NCI-H510A (cell line): ENCODE results near the gene RFFL.

Experiments
- DNase-seq: peaks from one replicate; lab custom pipeline; 2025; lab: John Stamatoyannopoulos, UW

RFFL gene

GRCh38 chr17:35080536-35080935 is 17.0 kb upstream of the RFFL start:
- no peak for DNase-seq

DNA sequence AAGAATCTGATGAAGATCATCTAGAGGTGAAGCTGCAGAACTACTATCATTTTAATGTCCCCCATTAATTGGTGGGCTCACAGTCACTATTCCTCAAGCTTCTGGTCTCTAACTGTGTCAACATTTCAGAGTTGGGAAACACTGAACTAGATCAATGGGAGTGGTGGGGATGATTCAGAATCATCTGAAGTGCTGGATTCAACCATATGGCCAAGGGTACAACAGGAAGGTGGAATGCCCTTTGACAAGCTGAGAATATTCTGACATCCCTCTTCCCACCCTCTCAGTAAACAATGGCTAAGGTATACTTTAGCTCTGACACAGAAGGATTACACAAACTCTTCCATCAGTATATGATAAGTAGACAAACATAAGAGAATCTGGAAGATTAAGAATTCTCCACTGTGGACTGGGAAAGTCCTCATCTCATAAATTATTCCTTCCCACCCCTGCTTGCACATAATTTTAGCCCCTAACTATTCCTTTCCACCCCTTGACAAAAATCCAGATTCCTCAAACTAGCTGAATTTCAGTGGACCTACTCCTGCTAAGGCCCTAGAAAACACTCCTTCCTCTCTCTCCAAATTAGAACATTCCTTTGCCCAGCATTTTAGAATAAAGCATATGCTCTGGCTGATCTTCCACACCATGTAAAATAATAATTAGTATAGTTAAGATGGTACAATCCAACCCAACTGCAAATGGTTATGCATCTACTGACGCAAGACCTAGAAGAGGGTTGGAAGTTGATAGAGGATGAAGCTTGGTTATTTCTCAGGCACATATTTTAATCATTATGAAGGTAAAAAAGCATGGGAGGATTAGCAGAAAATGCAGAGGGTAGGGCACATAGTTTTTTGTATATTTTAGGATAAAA is 16.3 kb upstream of the RFFL start:
- no peak for DNase-seq

- no peak for DNase-seq
Observed at GRCh38 chr17:35076874-35077273, 13.4 kb upstream of the RFFL start.

GRCh38 chr17:35074711-35075707 is 11.5 kb upstream of the RFFL start:
- no peak for DNase-seq

GRCh38 chr17:35073991-35074627 is 10.6 kb upstream of the RFFL start:
- DNase-seq: no peak

DNA sequence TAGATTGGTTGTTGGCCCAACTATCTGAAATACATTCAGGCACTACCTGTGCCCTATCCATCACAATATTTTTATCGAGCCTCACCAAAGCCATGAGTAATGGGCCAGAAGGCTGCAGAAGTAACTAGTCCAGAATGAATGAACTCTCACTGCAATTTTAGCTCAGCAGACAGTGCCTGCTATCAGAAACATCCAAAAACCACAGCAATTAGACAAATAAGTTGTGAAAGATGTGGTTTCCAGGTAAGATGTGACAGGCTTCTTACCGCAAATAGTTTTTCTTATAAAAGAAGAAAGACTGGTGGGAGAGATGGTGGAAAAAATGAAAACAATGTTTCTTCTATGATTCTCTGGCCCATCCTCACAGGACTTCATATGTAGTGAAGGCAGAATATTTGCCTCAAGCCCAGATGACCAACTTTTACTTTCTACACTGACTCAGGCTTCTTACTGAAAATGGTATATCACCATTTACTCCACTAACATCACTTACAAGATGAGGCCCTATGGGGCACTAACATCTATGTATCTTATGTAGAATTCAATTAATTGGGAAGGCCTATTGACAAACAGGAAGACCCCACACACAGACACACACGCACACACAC is 9.8 kb upstream of the RFFL start:
- no peak for DNase-seq

DNA sequence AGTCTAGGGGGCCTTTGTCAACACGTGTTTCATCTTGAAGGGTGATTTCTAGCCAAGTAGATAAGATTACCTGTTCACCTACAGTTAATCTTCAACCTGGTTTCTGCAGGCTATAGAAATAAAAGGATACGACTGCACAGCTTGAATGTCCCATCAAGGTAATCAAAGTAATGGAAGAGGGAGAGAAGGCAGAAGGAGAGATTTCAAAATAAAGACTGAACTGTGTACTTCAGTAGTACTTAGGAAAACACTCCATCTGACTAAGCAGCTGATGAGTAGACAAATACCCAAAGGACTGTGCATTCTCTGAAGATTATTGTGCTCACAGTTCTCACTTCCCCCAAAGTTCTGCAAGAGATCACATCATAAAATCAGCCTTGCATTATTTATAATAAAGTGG is 5.8 kb upstream of the RFFL start:
- DNase-seq: no peak

DNA sequence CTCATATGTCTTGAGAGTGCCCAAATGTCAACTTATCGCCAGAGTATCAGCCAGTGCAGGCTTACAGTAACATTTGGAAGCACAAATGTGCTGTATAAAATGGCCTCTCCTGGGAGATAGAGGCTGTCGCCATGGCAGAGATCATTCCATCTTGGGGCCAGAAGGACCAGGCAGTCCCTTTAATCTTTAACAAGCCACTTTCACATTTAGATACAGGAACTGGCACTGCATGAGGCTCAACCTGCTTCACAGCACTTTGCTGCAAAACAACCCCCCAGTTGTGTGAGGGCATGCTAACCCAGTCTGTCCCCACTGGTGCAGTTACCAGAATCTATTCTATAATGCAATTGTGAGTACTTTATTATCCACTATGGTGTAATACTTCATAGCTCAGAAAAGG is 4.7 kb upstream of the RFFL start:
- DNase-seq: no peak

DNA sequence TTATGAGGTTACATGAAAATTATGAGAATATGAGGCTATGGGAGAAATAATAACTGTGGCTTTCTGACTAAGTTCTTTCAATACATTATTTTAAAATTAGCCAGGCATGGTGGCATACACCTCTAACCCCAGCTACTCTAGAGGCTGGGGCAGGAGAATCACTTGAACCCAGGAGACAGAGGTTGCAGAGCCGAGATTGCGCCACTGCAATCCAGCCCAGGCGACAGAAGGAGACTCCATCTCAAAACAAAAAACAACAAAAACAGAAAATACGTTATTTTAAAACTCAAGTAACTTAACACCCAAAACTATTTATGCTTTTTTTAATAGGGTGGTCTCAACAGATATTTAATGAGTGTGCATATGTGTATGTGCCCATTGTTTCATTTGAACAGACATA is 2.4 kb upstream of the RFFL start:
- no peak for DNase-seq

DNA sequence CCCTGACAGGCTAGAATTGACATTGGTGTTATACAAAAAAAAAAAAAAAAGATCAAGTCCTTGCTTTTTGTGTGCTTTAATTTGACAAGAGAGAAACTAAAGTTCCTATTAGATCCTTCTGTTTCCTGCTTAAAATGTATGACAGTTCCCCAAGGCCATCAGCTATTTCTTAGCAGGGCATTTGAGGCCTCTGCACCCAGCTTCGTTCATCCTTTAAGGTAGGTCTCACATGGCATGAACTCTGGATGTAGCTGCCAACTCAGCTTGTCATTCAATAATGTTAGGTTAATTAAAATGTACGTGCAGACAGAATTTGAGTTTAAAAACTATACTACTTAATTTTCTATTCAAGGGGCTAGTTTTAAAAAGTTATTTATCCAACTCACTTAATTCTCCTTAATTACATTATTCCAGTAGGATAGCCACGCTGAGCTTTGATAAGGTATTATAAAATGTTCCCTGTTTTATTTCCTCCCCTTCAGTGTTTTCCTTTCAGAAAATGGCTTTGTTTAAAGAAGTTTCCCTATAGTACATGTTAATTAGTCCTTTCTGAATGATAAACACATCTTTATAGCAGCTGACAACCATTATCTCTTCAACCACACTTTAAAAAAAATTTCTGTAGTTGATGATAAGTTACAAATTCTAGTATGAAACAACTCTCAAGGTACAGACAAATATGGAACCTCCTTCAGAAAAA is 1.2 kb upstream of the RFFL start:
- DNase-seq: no peak

- no peak for DNase-seq
Observed at GRCh38 chr17:35062308-35062707, 1.2 kb downstream of the RFFL start.

- no peak for DNase-seq
Observed at GRCh38 chr17:35057332-35057915, 6.1 kb downstream of the RFFL start.

- DNase-seq: no peak
Observed at GRCh38 chr17:35056013-35056412, 7.5 kb downstream of the RFFL start.

DNA sequence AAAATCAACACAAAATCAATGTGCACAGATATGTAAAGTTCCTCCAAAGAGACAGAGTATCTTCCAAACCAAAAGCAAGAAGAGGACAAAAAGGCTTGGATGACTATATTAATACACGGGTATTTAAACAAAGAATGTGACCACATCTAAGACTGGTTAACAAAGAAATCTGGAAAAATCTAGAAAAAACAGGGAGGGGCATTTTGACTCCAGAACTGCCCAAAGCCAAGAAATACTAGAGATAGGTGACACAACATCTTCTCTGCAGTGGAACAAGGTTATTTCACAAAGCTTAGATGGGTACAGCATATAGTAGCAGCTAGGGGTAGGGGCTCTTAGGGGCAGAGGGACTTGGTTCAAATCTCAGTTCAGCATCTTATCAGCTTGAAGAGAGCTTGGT is 10.3 kb downstream of the RFFL start:
- no peak for DNase-seq

DNA sequence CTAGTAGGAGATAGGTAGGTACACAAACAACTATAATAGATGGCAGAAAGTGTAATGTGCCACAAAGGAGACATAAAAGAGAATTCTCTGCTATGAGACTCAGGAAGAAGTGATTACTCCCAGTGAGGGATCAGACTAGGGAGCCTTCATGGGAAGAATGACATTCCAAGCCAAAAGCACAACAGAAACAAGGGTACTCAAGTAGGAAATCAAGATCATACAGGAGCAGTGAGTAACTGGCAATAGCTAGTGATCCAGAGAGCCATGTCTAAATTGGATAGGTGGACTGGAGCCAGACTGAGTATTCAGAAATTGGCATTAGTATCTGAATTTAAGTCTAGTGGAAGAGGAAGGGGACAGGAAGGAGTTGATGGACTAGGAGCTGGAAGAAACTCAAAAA is 10.7 kb downstream of the RFFL start:
- DNase-seq: no peak

DNA sequence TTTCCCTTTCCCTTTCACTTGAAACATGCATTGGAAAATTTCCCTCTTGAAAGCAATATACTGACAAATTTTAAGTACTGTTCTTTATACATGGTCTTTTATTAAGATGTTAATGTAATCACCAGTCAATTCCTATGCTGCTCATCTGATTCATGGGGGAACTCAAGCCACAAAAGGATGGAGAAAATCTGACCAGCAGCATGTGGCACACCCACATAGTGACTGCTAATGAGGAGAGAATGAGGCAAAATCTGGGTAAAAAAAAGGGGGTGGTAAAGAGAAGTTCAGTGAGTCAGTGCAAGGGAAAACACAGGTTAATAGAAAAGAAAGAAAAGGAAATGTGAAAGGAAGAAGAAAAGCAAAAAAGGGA is 11.3 kb downstream of the RFFL start:
- no peak for DNase-seq

GRCh38 chr17:35051579-35052240 is 11.8 kb downstream of the RFFL start:
- no peak for DNase-seq

GRCh38 chr17:35051183-35051578 is 12.3 kb downstream of the RFFL start:
- DNase-seq: no peak

DNA sequence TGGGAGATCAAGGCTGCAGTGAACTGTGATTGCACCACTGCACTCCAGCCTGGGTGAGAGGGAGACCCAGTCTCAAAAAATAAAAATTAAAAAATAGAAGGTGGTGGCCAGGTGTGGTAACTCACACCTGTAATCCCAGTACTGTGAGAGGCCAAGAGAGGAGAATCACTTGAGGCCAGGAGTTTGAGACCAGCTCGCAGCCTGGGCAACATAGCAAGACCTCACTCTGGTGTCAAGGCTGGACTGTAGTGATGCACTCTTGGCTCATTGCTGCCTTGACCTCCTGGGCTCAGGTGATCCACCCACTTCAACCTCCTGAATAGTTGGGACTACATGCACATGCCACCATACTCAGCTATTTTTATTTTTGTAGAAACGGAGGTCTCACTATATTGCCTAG is 13.3 kb downstream of the RFFL start:
- no peak for DNase-seq

GRCh38 chr17:35048685-35049379 is 14.7 kb downstream of the RFFL start:
- no peak for DNase-seq
